Pons (tissue), 1 donor: ENCODE results near the gene NCF2.
"Not testable (repeated sequence)": the region's sequence is repeated elsewhere in the genome, so short reads cannot be mapped to it uniquely, and the experiment has no call there.

Experiments used
- DNase-seq: peaks from one replicate; pipeline ENCODE4 v3.0.0-alpha.2; 2016; ENCODE audit warnings: low spot score

The NCF2 gene, protein sequence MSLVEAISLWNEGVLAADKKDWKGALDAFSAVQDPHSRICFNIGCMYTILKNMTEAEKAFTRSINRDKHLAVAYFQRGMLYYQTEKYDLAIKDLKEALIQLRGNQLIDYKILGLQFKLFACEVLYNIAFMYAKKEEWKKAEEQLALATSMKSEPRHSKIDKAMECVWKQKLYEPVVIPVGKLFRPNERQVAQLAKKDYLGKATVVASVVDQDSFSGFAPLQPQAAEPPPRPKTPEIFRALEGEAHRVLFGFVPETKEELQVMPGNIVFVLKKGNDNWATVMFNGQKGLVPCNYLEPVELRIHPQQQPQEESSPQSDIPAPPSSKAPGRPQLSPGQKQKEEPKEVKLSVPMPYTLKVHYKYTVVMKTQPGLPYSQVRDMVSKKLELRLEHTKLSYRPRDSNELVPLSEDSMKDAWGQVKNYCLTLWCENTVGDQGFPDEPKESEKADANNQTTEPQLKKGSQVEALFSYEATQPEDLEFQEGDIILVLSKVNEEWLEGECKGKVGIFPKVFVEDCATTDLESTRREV

GRCh38 chr1:183590244-183591191 lies at the start of gene NCF2:
NCF2 (minus strand) TSS chr1:183590459; CDS start chr1:183590329, 130 bp downstream.
- DNase-seq, result peak; percentile 88

DNA sequence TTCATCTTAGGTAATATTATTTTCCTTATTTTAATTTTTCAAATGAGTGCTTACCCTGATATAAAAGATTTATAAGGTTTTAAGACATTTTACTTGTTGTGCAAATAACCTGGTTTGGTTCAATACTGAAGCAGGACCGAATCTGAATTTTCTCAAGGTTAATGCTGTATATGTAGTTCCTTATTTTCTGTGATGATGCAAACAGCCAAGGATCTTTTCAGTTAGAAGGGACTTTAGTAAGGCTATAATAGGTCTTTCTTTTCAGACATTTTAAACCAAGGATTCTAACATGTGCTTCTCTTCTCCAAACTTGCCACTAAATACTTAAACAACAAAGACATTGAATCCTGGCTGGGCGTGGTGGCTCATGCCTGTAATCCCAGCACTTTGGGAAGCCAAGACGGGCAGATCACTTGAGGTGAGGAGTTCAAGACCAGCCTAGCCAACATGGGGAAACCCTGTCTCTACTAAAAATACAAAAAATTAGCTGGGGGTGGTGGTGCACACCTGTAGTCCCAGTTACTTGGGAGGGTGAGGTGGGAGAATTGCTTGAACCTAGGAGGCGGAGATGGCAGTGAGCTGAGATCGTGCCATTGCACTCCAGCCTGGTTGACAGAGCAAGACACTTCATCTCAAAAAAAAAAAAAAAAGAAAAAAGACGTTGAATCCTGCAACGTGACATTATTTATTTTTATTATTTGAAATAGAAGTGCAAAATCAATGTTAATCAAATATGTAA lies 48.6 kb upstream of the NCF2 start:
- no peak for DNase-seq

- no peak for DNase-seq
Observed at GRCh38 chr1:183636783-183637182, 46.5 kb upstream of the NCF2 start.

DNA sequence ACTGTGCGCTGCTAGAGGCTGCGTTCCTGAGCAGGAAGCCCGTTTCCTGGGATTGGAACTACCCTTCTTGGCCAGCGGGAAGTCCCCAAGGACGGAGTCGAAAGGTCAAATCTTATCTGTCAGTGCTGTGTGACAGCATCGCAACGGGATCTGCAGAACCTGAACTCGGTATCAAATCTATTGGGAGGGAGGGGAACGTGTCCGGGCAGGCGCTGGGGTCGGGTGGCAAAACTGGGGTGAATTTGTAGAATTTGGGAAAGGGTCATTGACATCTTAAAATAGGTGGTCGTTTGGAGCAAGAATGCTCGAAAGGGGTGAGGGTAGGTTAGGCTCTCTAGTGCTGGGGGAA lies 46.0 kb upstream of the NCF2 start:
- no peak for DNase-seq

DNA sequence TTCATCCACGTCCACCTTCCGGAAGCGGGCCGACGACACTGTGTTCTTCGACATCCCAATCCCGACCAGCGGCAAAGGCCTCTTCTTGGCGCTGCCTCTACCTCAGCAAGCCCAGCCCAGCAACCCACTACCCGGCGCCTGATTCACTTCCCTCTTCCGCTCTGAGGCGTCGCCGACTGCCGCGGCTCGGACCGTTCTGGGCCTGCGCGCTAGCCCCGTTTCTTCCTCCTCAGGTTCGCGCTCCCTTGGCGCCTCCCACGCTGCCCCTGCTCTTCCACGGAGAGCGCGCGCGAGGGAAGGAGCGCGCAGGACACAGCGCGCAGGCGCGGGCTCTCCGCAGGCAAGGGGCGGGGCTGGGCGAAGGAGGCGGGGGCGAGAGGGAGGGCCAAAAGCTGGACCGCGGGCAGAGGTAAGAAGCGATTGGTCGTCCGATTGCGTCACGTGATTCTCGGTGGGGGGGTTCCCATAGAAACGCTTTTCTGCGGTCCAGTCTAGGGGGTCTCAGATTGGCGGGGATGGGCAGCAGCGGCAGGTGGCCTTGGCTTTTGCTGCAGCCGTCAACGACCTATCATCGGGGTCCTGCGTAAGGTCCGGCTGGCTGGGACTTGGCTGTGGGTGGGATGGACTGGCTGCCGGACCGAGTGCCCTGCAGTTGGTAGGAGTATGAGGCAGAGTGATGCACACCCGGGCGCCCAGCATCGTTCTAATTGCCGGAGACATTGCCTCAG lies 45.5 kb upstream of the NCF2 start, which contains the start of gene ARPC5:
Gene ARPC5 (minus strand): TSS at position 178 of the 728 bp plus-strand sequence. CDS start 124 bp downstream, at position 54.
- peak; percentile 99 for DNase-seq

DNA sequence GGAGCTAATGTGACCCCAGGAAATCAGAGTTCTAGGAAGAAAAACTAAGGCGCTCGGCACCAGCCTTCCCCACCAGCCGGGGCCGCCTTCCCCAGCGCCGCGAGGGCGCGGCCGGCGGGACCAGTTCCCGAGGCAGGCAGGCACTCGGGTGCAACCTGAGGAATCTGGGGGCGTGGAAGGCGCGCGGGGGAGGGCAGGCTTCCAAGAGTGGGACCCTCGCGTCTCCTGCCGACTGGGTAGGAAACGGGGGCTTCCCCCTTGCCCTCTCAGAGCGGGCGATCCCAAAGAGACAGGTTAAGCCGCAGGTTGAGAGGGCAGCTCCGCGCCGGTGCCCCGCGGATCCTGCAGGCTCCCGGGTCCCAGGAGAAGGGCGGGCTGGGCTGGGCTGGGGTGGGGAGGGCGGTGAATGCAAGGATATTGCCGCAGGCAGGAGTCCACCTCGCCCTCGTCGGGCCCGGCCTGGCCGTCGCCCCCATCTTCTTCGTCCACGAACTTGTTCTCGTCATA lies 44.9 kb upstream of the NCF2 start:
- no peak for DNase-seq

DNA sequence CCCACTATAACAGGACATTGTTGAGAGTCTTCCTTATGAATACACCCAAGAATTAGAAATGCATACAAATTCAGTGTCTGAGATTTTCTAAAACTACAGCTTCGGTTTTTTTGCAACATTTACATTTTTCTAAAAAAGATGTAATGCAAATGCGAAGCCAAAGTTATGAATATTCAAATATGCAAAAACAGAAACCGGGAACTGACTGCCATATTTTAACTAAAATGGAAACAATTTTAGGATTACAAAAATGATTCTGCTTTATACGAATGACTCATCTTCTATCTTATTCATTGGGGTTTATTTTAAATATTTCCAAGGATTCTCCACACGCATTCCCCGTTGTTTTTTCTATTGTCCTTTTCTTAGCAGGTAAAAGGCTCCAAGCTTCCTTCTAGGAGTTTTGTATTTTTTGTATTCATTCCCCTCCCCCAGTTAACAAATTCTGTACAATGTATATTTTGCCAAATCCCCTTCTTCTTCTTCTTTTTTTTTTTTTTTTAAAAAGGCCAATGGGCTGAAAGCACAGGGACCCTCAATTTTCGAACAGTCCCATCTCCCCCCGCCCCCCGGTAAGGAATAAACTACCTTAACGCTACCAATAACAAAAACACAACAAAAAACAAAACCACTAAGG lies 44.3 kb upstream of the NCF2 start:
- no peak for DNase-seq

DNA sequence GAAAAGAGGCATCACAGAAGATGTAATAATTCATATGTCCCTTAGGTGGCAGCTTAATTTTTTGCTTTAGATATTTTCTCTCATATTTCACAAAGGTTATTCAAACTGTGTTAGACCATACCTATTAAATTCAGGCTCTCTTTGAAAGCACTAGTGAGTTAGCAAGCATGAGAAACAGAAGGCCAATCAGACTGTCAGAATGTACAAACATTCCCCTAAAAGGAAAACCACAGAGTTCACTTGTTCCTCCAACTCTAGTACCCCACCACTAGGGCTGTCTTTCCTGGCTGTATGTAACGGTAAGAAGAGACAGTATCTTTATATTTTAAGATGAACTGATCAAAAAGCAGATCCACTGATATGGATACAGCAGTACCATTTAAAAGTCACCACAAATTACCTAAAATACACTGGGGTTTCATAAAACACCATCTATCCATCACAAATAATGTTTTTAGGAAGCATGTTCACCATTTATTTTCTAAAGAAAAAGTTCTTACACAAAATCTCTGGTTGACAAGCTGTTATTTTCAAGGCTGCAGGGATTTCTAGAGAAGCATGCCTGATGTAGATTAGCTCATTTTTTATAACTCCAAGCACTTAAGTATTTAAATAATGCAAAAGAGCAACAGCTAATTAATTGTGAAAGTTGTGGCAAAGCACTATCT lies 43.6 kb upstream of the NCF2 start:
- peak; percentile 87 for DNase-seq

DNA sequence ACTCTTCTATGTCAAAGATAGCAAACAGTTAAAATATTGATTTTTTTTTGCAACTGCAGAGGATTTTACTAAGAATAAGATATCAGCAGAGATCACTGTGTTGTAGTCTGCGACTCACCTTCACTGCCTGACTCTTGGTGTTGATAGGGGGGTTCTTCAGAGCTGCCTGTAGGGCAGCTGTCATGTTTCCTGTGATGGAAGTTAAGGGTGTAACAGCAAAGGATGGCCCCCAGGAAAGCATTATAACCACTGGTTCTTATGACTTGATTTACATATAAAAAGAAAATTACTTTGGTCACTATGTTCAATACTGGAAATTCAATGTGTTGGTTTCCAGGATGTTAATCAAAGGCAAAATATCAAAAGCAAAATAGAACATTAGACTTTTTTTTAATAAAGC lies 42.7 kb upstream of the NCF2 start:
- no peak for DNase-seq

- no peak for DNase-seq
Observed at GRCh38 chr1:183632114-183632513, 41.9 kb upstream of the NCF2 start.

DNA sequence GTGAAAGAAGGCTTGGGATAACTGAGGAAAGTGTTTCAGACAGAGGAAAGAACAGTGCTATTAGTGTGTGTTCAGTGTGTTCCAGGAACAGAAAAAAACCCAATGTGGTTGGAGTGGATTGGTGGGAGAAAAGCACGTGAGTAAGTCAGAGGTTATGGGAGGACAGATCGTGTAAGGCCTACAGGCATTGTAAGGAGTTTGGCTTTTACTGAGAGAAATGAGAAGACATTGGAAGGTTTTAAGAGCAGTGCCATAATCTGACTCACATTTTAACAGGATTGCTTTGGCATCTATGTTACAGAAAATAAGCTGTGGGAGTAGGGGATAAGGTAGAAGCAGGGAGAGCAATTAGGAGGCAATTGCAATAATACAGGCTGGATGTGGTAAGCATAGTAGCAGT lies 40.5 kb upstream of the NCF2 start:
- peak; percentile 69 for DNase-seq

DNA sequence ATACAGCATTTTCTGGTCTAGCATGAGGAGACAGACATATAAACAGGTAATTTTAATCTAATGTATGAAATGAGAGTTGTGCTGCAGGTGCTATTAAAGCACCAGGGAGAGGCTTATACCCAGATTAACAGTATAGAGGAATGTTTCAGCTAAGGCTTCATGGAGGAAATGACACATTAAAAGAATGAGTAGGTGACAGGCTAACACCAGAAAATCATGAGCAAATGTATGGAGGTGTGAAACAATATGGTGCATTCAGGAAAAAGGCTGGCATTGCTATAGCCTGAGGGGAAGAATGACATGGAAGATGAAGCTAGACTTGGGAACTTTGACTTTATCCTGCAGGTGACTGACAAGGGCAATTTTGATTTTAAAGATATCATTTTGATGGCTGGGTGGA lies 38.3 kb upstream of the NCF2 start:
- DNase-seq, result no peak

DNA sequence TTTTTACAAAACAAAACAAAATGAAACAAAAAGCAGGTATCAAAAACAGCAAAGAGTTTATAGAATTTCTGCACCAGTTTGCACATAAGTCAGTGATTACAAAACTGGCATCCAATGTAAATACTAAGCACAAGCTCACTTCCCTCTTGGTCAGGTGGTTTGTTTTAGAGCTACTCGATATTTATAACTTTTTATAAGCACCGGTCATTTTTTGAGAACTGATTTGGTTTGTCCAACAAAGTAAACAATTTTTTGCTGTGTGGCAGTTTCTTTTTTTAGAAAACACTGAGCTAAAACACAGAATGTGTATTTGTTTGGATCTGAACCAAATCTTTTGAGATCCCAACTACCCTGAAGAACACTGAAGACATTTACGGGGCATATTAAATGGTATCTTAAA lies 36.0 kb upstream of the NCF2 start:
- DNase-seq, result not testable (repeated sequence)

GRCh38 chr1:183622884-183623785 lies 32.9 kb upstream of the NCF2 start:
- peak; percentile 85 for DNase-seq

DNA sequence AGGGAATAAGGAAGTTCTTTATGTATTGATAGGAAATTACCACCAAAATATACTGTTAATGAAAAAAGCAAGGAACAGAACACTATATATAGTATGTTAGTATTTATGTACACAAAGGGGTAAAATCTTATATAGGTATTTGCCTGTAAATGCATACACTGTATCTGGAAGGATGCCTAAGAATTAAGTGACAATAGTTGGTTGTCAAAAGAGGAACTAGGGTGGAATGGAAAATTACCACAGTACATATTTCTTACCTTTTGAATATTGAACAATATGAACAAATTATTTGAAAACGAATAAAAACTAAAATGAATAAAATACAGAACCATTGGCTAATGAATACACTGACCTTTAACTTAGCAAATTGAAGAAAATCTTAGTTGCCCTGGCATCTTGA lies 31.8 kb upstream of the NCF2 start:
- no peak for DNase-seq

DNA sequence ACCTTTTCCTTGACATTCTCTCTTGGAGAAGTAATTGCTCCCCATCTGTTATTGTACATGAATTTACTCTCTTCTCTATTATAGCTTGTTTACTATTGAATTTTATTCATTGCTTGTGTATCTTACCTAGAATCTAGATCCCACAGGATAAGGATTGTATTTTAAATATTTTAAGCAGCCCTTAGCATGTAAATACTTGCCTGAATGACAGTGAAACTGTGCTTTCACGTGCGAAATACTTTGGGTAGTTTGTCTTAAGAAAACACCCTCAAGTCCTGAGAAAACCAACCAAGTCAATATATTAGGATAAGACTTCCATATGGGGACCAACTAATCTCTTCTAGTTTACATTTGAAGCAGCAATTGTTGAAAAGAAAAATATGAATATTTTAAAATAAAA lies 30.1 kb upstream of the NCF2 start:
- DNase-seq, result no peak

DNA sequence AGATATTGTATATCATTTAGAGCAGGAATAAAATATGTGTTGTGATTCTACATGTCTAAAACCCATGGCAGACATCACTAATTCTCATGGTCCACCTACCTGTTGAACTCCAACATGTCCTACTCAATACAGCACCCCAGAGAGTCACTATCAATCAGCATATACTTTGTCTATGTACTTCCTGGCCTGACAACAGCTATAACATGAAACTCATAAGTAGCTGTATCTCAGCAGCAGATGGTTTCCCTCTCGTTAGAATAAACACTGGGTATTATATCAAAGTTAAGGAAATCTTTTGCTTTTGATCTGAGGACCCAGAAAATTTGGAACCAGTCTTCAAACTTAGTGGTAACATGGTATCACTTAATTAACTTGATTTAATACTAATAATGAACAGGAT lies 29.5 kb upstream of the NCF2 start:
- no peak for DNase-seq

GRCh38 chr1:183618202-183618601 lies 27.9 kb upstream of the NCF2 start:
- DNase-seq, result not testable (repeated sequence)

- DNase-seq, result not testable (repeated sequence)
Observed at GRCh38 chr1:183612975-183613374, 22.7 kb upstream of the NCF2 start.
